Fibroblast of skin of abdomen (primary cell): ENCODE measurements around the gene DSE.

Experiments
- DNase-seq: peaks from one replicate; pipeline ENCODE4 v3.0.0-alpha.2; 2013

DSE gene

GRCh38 chr6:116417661-116418060 is 46.9 kb downstream of the DSE start:
- DNase-seq = no peak

GRCh38 chr6:116419069-116419786 is 48.5 kb downstream of the DSE start:
- DNase-seq = peak; percentile 48

- no peak for DNase-seq
Measured at GRCh38 chr6:116420341-116420740, 49.6 kb downstream of the DSE start.

GRCh38 chr6:116422238-116422637 is 51.5 kb downstream of the DSE start:
- no peak for DNase-seq

GRCh38 chr6:116424001-116424400 is 53.3 kb downstream of the DSE start:
- no peak for DNase-seq

- DNase-seq = no peak
Measured at GRCh38 chr6:116426551-116426950, 55.8 kb downstream of the DSE start.

- no peak for DNase-seq
Measured at GRCh38 chr6:116429111-116429510, 58.4 kb downstream of the DSE start.

- no peak for DNase-seq
Measured at GRCh38 chr6:116430860-116431259, 60.1 kb downstream of the DSE start.

- DNase-seq = no peak
Measured at GRCh38 chr6:116431964-116432595, 61.3 kb downstream of the DSE start.

GRCh38 chr6:116433206-116433712 is 62.5 kb downstream of the DSE start:
- DNase-seq = no peak

- no peak for DNase-seq
Measured at GRCh38 chr6:116434056-116434725, 63.4 kb downstream of the DSE start.

- no peak for DNase-seq
Measured at GRCh38 chr6:116436586-116436985, 65.8 kb downstream of the DSE start.

GRCh38 chr6:116437656-116438055 is 66.9 kb downstream of the DSE start:
- no peak for DNase-seq

- DNase-seq = no peak
Measured at GRCh38 chr6:116438590-116439448, 68.1 kb downstream of the DSE start.

GRCh38 chr6:116439522-116440051 is 68.8 kb downstream of the DSE start:
- DNase-seq = peak; percentile 73

GRCh38 chr6:116443105-116443504 is 72.4 kb downstream of the DSE start:
- DNase-seq = no peak

- DNase-seq = peak; percentile 59
Measured at GRCh38 chr6:116444092-116444491, 73.3 kb downstream of the DSE start.

- no peak for DNase-seq
Measured at GRCh38 chr6:116444575-116444974, 73.8 kb downstream of the DSE start.

GRCh38 chr6:116445102-116445501 is 74.4 kb downstream of the DSE start:
- DNase-seq = no peak

- DNase-seq = peak; percentile 56
Measured at GRCh38 chr6:116446399-116446798, 75.7 kb downstream of the DSE start.

- no peak for DNase-seq
Measured at GRCh38 chr6:116447052-116447451, 76.3 kb downstream of the DSE start.

GRCh38 chr6:116447496-116448011 is 76.8 kb downstream of the DSE start:
- peak; percentile 99 for DNase-seq
